Progenitor cell of endocrine pancreas (in vitro differentiated cells): ENCODE results near the gene RELT. TPM values are rescaled to one million over a fixed set of nuclear protein-coding genes. Genes with fewer than 3 reads are reported as not detected.
A peak's percentile ranks its signal among the peaks of the same experiment; 100 is the strongest.

Source experiments
- DNase-seq: peaks from one replicate; pipeline ENCODE4 v3.0.0; 2021; ENCODE audit warnings: low spot score; ENCODE audit not compliant: unreplicated experiment
- H3K27ac Mint-ChIP-seq: 2 replicates; pipeline ENCODE4 v1.8.0; 2021; ENCODE audit warnings: mild to moderate bottlenecking, moderate library complexity, mixed read lengths
- H3K27me3 Mint-ChIP-seq: 2 replicates; pipeline ENCODE4 v1.8.0; 2021; ENCODE audit warnings: mixed read lengths
- H3K36me3 Mint-ChIP-seq: 2 replicates; pipeline ENCODE4 v1.8.0; 2022; ENCODE audit warnings: mixed read lengths; ENCODE audit not compliant: insufficient read depth
- H3K4me1 Mint-ChIP-seq: 2 replicates; pipeline ENCODE4 v1.8.0; 2021; ENCODE audit warnings: low read depth, mixed read lengths
- H3K4me3 Mint-ChIP-seq: 2 replicates; pipeline ENCODE4 v1.8.0; 2021; ENCODE audit warnings: low read depth, mild to moderate bottlenecking, moderate library complexity, mixed read lengths
- H3K9me3 Mint-ChIP-seq: 2 replicates; pipeline ENCODE4 v1.8.0; 2021; ENCODE audit warnings: low read depth, mixed read lengths
- total RNA-seq: library from RNA; stranded (reverse); gene quantifications from 2 replicates; pipeline ENCODE4 v1.2.1, GENCODE V29; 2021
- TF ChIP-seq, protein P1 (sequence below): fragments of 200-600 bp; sonication (generic); IDR thresholded peaks from one replicate; pipeline ENCODE4 v1.5.0; 2021; ENCODE audit warnings: antibody characterized with exemption, mild to moderate bottlenecking; ENCODE audit not compliant: unreplicated experiment

RELT gene
- total RNA-seq, 1 donor from 2014 or later: 5.3 TPM

DNA sequence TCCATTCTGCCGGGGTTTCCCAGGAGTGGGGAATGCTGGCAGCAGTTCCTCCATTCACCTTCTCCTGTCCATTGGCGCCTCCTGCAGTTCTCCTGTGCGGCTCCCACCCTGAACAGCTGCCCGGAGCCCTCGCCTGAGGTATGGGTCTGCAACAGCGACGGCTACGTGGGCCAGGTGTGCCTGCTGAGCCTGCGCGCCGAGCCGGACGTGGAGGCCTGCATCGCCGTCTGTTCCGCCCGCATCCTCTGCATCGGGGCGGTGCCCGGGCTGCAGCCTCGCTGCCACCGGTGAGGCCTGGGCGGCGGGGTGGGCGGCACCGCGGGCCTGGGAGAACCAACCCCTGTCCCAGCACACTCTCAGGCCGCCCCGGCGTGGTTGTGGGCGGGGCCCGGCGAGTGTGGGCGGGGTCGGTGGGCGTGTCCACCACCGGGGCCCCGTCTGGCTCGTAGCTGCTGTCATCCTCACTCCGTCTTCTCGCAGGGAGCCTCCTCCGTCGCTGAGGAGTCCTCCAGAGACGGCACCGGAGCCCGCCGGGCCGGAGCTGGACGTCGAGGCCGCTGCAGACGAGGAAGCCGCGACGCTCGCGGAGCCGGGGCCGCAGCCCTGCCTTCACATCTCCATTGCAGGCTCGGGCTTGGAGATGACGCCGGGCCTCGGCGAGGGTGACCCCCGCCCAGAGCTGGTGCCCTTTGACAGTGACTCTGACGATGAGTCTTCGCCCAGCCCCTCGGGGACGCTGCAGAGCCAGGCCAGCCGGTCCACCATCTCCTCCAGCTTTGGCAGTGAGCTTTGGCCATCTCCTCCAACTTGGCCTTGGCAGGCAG is 14.0 kb upstream of the RELT start:
- H3K4me1 Mint-ChIP-seq: no peaks in the 10 kb centered on the region
- no peaks in the 10 kb centered on the region for H3K9me3 Mint-ChIP-seq
- TF ChIP-seq, protein P1, sequence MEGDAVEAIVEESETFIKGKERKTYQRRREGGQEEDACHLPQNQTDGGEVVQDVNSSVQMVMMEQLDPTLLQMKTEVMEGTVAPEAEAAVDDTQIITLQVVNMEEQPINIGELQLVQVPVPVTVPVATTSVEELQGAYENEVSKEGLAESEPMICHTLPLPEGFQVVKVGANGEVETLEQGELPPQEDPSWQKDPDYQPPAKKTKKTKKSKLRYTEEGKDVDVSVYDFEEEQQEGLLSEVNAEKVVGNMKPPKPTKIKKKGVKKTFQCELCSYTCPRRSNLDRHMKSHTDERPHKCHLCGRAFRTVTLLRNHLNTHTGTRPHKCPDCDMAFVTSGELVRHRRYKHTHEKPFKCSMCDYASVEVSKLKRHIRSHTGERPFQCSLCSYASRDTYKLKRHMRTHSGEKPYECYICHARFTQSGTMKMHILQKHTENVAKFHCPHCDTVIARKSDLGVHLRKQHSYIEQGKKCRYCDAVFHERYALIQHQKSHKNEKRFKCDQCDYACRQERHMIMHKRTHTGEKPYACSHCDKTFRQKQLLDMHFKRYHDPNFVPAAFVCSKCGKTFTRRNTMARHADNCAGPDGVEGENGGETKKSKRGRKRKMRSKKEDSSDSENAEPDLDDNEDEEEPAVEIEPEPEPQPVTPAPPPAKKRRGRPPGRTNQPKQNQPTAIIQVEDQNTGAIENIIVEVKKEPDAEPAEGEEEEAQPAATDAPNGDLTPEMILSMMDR: peak; percentile 17
- H3K4me3 Mint-ChIP-seq: no peak overlapping the region
- DNase-seq: no peak
- H3K36me3 Mint-ChIP-seq: peaks cover 24% of the 10 kb centered on the region
- no peak overlapping the region for H3K27ac Mint-ChIP-seq
- H3K27me3 Mint-ChIP-seq: no peaks in the 10 kb centered on the region

- Mint-ChIP-seq H3K4me3 (no peak overlapping the region), H3K36me3 (peaks cover 21% of the 10 kb centered on the region), H3K27me3 (no peaks in the 10 kb centered on the region), H3K9me3 (no peaks in the 10 kb centered on the region), H3K27ac (no peak overlapping the region), H3K4me1 (no peaks in the 10 kb centered on the region)
- TF ChIP-seq, protein P1: no peak
- DNase-seq: no peak
Observed at GRCh38 chr11:73363147-73363546, 13.1 kb upstream of the RELT start.

DNA sequence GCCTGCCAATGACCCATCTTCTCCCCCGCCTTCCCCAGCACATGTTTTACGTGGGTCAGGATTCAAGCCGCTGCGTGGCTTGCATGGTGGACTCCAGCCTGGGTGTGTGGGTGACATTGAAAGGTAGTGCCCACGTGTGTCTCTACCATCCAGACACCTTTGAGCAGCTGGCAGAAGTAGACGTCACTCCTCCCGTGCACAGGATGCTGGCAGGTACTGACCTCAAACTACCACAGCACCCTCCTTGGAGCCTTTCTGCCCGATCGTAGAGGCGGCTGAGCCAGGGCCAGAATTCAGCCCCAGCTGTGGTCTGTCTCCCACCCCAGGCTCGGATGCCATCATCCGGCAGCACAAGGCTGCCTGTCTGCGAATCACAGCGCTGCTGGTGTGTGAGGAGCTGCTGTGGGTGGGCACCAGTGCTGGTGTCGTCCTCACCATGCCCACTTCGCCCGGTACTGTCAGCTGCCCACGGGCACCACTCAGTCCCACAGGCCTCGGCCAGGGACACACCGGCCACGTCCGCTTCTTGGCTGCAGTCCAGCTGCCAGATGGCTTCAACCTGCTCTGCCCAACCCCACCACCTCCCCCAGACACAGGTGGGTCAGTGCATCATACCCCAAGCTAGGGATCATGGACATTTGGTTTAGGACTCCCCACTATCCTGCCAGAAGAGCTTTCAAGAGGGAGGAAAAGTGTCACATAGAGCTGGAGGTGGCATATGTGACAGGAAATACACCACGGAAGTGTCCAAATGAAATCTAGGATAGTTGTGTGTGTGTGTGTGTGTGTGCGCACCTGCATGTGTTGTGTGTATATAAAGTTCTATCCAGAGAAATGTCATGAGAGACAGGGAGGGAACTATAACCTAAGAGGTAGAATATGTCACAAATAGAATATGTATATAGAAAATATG is 10.6 kb upstream of the RELT start:
- DNase-seq: no peak
- TF ChIP-seq, protein P1: no peak
- H3K4me3 Mint-ChIP-seq: no peak overlapping the region
- no peaks in the 10 kb centered on the region for H3K9me3 Mint-ChIP-seq
- H3K36me3 Mint-ChIP-seq: peaks cover 15% of the 10 kb centered on the region
- no peaks in the 10 kb centered on the region for H3K27me3 Mint-ChIP-seq
- no peaks in the 10 kb centered on the region for H3K4me1 Mint-ChIP-seq
- H3K27ac Mint-ChIP-seq: no peak overlapping the region

DNA sequence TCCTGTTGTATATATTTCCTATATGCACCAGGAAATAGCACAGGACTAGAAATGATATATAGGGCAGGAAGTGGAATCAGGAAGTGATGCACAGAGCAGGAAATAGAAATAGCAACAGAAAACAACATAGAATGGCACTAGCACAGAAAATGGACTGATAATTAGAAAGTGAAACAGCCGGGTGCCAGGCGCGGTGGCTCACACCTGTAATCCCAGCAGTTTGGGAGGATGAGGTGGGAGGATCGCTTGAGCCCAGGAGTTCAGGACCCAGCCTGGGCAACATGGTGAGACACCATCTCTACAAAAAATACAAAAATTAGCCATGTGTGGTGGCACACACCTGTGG is 10.0 kb upstream of the RELT start:
- TF ChIP-seq, protein P1: no peak
- Mint-ChIP-seq H3K27ac (no peak overlapping the region), H3K4me1 (no peaks in the 10 kb centered on the region), H3K9me3 (no peaks in the 10 kb centered on the region), H3K4me3 (no peak overlapping the region), H3K27me3 (no peaks in the 10 kb centered on the region), H3K36me3 (peaks cover 12% of the 10 kb centered on the region)
- no peak for DNase-seq

DNA sequence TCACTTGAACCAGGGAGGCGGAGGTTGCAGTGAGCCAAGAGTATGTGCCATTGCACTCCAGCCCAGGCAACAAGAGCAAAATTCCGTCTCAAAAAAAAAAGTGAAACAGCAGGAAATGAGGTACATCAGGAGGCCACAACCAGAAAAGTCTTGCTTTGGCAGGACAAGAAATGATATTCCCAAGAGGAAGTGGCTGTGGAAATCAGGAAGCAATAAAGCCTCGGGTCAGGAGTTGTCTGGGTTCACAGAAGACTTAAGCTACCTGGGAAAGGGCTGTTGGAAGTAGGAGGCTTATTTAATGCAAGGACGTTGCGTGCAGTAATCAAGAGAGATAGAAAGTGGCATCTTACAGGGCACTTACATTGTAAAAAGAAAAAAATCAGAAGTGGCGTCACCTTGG is 9.2 kb upstream of the RELT start:
- TF ChIP-seq, protein P1: no peak
- Mint-ChIP-seq H3K36me3 (peaks cover 10% of the 10 kb centered on the region), H3K4me3 (no peak overlapping the region), H3K27me3 (no peaks in the 10 kb centered on the region), H3K27ac (no peak overlapping the region), H3K4me1 (no peaks in the 10 kb centered on the region), H3K9me3 (no peaks in the 10 kb centered on the region)
- no peak for DNase-seq
